ENCODE results near the gene KIR3DL3. TPM values are rescaled to one million over a fixed set of nuclear protein-coding genes. Genes with fewer than 3 reads are reported as not detected.
"Not testable (repeated sequence)": the region's sequence is repeated elsewhere in the genome, so short reads cannot be mapped to it uniquely, and the experiment has no call there.

Gene KIR3DL3
- polyA plus RNA-seq, 3 donors, result not detected

DNA sequence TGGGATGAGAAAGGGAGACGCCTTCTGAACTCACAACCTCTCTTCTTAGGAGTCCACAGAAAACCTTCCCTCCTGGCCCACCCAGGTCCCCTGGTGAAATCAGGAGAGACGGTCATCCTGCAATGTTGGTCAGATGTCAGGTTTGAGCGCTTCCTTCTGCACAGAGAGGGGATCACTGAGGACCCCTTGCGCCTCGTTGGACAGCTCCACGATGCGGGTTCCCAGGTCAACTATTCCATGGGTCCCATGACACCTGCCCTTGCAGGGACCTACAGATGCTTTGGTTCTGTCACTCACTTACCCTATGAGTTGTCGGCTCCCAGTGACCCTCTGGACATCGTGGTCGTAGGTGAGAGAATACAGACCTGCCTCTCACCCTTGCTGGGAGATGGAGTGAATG is 3.3 kb downstream of the KIR3DL3 start:
- DNase-seq (ENCODE audit: extremely low read depth in 1 of 11, low read depth in 9 of 11, low spot score in 4 of 11), result no peak

DNA sequence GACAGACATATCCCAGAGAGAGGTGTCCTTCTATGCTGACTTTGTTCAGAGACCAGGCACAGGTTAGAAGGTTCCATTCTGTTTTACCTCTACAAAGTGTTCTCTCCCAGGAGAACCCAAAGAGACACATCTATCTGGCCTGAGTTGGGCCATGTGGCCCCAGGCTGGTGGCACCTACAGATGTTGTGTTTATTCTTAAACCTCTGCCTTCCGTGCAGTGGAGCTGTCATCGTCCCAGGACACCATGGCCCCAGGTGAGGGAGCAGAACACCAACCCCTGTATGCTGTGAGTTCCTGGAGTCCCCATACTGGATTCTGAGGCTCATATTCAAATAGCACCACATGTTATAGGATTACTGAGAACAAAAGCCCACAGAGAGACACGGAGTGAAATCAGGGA is 3.9 kb downstream of the KIR3DL3 start:
- DNase-seq (ENCODE audit: extremely low read depth in 1 of 11, low read depth in 9 of 11, low spot score in 4 of 11), result no peak

DNA sequence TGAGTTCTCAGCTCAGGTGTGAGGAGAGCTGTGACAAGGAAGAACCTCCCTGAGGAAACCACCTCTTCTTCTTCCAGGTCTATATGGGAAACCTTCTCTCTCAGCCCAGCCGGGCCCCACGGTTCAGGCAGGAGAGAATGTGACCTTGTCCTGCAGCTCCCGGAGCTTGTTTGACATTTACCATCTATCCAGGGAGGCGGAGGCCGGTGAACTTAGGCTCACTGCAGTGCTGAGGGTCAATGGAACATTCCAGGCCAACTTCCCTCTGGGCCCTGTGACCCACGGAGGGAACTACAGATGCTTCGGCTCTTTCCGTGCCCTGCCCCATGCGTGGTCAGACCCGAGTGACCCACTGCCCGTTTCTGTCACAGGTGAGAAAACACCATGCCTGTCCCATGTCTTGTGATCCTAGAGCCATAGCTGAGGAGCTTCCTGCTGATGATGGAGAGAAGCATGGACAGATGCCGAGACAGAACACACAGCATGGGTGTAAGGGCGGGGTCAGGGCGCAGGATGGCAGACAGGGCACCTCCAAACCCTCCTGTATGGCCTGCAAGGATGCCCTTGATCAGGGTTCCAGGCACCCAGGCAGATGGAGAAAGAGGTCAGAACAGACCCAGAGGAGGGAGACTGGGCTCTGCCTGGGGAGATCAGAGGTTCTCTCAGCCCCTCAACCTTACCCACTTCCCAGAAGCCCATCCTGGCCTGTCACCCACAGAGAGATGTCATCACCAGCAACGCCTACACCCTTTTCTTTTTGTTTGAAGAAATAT is 5.4 kb downstream of the KIR3DL3 start:
- no peak for DNase-seq (ENCODE audit: extremely low read depth in 1 of 11, low read depth in 9 of 11, low spot score in 4 of 11)

DNA sequence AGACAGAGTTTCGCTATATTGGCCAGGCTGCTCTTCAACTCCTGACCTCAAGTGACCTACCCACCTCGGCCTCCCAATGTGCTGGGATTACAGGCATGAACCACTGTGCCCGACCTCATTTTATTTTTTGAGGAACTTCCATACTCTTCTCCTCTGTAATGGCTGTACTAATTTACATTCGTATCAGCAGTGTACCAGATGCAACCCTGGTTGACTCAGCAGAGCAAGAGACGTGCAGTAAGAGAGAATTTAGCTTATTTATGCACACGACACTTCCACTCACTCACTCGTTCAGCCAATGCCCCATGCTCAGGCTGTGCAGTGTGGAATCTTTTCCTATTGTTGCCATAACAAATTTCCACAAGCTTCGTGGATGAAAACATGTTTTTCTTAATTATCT is 6.9 kb downstream of the KIR3DL3 start:
- DNase-seq (ENCODE audit: extremely low read depth in 1 of 11, low read depth in 9 of 11, low spot score in 4 of 11), result no peak

DNA sequence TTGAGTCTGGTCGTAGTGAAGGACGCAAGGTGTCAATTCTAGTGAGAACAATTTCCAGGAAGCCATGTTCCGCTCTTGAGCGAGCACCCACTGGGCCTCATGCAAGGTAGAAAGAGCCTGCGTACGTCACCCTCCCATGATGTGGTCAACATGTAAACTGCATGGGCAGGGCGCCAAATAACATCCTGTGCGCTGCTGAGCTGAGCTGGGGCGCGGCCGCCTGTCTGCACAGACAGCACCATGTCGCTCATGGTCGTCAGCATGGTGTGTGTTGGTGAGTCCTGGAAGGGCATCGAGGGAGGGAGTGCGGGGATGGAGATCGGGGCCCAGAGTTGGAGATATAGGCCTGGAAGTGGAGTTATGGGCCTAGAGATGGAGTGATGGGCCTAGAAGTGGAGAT is 14.1 kb downstream of the KIR3DL3 start, which contains the start of gene KIR2DL3:
KIR2DL3 (plus strand) TSS at position 208 of the 400 bp plus-strand sequence; CDS start at position 241, 33 bp downstream.
- DNase-seq (ENCODE audit: extremely low read depth in 1 of 11, low read depth in 9 of 11, low spot score in 4 of 11), result not testable (repeated sequence)

DNA sequence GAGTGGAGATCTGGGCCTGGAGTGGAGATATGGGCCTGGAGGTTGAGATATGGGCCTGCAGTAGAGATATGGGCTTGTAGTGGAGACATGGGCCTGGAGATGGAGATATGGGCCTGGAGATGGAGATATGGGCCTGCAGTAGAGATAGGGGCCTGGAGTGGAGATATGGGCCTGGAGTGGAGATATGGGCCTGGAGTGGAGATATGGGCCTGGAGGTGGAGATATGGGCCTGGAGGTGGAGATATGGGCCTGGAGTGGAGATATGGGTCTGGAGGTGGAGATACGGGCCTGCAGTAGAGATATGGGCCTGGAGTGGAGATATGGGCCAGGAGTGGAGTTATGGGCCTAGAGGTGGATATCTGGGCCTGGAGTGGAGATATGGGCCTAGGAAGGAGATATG is 14.5 kb downstream of the KIR3DL3 start:
- no peak for DNase-seq (ENCODE audit: extremely low read depth in 1 of 11, low read depth in 9 of 11, low spot score in 4 of 11)

DNA sequence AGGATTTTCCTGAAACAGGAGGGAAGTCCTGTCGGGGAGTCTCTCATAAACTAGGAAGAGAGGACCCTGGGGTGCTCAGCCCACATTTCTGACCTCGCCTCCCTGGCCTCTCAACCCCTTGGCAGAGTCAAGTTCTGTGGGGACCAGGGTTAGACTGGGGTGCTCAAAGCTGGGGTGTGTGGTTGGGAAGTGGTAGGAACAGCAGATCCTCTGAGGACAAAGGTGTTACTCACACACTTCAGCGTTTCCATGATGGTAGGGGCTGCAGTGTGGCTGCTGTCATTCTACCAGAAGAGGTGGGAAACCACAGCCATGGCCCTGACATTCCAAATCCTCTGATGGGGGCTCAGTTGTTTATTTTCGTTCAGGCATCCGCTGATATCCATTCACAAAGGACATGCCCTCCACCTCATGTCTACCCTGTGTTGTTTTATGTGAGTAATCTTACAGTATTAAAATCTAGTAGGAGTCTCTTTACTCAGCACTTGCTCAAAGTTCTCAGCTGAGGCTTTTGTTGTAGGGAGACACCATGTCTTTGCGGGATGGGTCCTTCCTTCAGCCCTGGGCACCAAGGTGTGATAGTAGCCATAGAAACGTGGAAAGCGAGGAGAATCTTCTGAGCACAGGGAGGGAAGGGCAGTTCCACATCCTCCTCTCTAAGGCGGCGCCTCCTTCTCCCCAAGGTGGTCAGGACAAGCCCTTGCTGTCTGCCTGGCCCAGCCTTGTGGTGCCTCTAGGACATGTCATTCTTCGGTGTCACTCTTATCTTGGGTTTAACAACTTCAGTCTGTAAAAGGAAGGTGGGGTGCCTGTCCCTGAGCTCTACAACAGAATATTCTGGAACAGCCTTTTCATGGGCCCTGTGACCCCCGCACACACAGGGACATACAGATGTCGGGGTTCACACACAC is 15.6 kb downstream of the KIR3DL3 start:
- DNase-seq (ENCODE audit: extremely low read depth in 1 of 11, low read depth in 9 of 11, low spot score in 4 of 11), result no peak

DNA sequence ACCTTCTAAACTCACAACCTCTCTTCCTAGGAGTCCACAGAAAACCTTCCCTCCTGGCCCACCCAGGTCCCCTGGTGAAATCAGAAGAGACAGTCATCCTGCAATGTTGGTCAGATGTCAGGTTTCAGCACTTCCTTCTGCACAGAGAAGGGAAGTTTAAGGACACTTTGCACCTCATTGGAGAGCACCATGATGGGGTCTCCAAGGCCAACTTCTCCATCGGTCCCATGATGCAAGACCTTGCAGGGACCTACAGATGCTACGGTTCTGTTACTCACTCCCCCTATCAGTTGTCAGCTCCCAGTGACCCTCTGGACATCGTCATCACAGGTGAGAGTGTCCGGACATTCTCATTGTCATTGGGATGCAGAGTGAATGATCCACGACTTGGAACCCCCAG is 17.7 kb downstream of the KIR3DL3 start:
- not testable (repeated sequence) for DNase-seq (ENCODE audit: extremely low read depth in 1 of 11, low read depth in 9 of 11, low spot score in 4 of 11)

DNA sequence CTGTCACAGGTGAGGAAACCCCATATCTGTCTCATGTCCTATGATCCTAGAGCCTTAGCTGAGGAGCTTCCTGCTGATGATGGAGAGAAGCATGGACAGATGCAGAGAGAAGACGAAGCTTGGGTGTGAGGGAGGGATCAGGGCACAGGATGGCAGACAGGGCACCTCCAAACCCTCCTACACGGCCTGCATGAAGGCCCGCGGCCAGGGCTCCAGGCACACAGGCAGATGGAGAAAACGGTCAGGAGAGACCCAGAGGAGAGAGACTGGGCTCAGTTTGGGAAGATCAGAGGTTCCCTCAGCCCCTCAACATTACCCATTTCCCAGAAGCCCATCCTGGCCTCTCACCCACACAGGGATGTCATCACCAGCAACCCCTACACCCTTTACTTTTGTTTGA is 19.8 kb downstream of the KIR3DL3 start:
- not testable (repeated sequence) for DNase-seq (ENCODE audit: extremely low read depth in 1 of 11, low read depth in 9 of 11, low spot score in 4 of 11)

DNA sequence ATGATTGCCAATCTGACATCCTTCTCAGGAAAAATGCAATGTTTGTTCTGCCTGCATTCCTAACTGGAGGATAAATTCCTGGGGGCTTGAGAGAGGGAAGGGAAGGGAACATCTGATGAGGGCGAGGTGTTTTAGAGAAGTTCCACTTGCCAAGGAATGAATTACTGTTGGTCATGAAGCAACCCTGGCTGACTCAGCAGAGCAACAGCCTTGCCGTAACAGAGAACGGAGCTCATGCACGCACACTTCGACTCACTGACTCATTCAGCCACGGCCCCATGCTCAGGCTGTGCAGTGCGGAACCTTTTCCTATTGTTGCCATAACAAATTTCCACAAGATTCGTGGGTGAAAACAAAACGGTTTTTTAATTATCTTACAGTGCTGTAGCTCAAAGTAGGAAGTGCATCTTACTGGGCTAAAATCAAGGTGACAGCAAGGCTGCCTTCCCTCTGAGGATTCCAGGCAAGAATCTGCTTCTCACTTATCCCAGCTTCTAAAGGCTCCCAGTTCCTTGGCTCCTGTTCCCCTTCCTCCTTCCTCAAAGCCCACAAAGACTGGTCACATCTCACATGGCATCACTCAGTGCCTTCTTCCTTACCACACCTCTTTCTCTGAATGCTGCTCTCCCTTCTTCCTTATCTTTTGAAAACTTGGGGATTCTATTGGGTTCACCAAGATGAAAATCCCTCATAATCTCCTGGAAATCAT is 23.5 kb downstream of the KIR3DL3 start:
- DNase-seq (ENCODE audit: extremely low read depth in 1 of 11, low read depth in 9 of 11, low spot score in 4 of 11), result not testable (repeated sequence)

DNA sequence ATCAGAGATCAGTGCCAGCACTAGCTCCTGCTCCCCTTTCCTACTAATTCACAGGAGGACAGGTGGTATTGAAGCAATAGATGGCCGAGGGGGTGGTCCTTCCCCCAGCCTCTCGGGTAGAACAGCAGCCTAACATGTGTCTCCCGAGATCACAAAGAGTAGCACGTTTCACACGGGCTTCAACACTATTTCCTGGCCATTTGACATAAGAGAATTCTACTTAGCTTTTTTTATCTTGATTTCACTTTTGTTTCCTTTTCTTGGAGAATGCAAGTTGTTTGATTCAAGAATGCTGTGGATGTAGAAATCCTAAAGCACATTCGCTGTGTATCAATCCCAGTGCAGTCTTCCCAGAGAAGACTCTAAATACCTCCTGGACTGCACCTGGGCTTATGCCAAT is 26.0 kb downstream of the KIR3DL3 start:
- not testable (repeated sequence) for DNase-seq (ENCODE audit: extremely low read depth in 1 of 11, low read depth in 9 of 11, low spot score in 4 of 11)

DNA sequence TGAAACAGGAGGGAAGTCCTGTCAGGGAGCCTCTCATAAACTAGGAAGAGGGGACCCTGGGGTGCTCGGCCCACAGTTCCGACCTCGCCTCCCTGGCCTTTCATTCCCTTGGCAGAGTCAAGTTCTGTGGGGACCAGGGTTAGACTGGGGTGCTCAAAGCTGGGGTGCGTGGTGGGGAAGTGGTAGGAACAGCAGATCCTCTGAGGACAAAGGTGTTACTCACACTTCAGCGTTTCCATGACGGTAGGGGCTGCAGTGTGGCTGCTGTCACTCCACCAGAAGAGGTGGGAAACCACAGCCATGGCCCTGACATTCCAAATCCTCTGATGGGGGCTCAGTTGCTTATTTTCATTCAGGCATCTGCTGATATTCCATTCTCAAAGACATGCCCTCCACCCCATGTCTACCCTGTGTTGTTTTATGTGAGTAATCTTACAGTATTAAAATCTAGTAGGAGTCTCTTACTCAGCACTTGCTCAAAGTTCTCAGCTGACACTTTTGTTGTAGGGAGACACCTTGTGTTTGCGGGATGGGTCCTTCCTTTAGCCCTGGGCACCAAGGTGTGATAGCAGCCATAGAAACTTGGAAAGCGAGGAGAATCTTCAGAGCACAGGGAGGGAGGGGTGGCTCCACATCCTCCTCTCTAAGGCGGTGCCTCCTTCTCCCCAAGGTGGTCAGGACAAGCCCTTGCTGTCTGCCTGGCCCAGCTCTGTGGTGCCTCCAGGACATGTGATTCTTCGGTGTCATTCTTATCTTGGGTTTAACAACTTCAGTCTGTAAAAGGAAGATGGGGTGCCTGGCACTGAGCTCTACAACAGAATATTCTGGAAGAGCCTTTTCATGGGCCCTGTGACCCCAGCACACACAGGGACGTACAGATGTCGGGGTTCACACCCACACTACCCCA is 32.2 kb downstream of the KIR3DL3 start:
- DNase-seq (ENCODE audit: extremely low read depth in 1 of 11, low read depth in 9 of 11, low spot score in 4 of 11), result not testable (repeated sequence)

DNA sequence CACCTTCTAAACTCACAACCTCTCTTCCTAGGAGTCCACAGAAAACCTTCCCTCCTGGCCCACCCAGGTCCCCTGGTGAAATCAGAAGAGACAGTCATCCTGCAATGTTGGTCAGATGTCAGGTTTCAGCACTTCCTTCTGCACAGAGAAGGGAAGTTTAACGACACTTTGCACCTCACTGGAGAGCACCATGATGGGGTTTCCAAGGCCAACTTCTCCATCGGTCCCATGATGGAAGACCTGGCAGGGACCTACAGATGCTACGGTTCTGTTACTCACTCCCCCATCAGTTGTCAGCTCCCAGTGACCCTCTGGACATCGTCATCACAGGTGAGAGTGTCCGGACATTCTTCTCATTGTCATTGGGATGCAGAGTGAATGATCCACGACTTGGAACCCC is 34.3 kb downstream of the KIR3DL3 start:
- DNase-seq (ENCODE audit: extremely low read depth in 1 of 11, low read depth in 9 of 11, low spot score in 4 of 11), result not testable (repeated sequence)

DNA sequence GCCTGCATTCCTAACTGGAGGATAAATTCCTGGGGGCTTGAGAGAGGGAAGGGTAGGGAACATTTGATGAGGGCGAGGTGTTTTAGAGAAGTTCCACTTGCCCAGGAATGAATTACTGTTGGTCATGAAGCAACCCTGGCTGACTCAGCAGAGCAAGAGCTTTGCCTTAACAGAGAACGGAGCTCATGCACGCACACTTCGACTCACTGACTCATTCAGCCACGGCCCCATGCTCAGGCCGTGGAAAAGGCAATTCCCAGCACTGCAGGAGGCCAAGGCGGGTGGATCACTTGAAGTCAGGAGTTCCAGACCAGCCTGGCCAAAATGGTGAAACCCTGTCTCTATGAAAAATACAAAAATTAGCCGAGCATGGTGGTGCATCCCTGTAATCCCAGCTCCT is 40.0 kb downstream of the KIR3DL3 start:
- not testable (repeated sequence) for DNase-seq (ENCODE audit: extremely low read depth in 1 of 11, low read depth in 9 of 11, low spot score in 4 of 11)

DNA sequence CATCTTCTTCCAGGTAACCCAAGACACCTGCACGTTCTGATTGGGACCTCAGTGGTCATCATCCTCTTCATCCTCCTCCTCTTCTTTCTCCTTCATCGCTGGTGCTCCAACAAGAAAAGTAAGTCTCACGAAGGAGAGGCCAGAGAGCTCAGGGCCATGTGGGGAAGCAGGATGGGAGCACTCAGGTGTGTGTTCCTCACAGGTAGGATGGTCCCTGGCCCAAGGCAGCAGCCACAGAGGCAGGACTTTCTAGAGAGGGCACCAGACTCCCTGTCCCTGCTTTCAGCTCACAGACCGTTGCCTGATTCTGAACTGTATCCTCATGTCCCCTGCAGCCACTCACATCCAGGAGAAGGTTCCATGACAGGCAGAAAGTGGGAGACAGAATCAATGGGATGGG is 42.2 kb downstream of the KIR3DL3 start:
- DNase-seq (ENCODE audit: extremely low read depth in 1 of 11, low read depth in 9 of 11, low spot score in 4 of 11), result not testable (repeated sequence)

DNA sequence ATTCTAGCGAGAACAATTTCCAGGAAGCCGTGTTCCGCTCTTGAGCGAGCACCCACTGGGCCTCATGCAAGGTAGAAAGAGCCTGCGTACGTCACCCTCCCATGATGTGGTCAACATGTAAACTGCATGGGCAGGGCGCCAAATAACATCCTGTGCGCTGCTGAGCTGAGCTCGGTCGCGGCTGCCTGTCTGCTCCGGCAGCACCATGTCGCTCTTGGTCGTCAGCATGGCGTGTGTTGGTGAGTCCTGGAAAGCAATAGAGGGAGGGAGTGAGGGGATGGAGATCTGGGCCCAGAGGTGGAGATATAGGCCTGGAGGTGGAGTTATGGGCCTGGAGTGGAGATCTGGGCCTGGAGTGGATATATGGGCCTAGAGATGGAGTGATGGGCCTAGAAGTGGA is 45.4 kb downstream of the KIR3DL3 start, which contains the start of gene KIR2DL1:
KIR2DL1 (plus strand) TSS at position 148 of the 400 bp plus-strand sequence; CDS start at position 206, 58 bp downstream.
- not testable (repeated sequence) for DNase-seq (ENCODE audit: extremely low read depth in 1 of 11, low read depth in 9 of 11, low spot score in 4 of 11)

DNA sequence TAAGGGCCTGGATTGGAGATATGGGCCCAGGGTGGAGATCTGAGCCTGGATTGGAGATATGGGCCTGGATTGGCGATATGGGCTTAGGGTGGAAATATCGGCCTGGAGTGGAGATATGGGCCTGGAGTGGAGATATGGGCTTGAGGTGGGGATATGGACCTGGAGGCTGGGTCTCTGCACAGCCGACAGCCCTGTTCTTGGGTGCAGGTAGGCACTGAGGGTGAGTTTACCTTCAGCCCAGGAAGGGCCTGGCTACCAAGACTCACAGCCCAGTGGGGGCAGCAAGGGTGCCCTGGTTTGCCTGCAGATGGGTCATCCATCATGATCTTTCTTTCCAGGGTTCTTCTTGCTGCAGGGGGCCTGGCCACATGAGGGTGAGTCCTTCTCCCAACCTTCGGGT is 46.3 kb downstream of the KIR3DL3 start:
- DNase-seq (ENCODE audit: extremely low read depth in 1 of 11, low read depth in 9 of 11, low spot score in 4 of 11), result not testable (repeated sequence)
